Subcutaneous adipose tissue (tissue), 4 donors: ENCODE results near the gene CEACAM18. TPM values are rescaled to one million over a fixed set of nuclear protein-coding genes. Genes with fewer than 3 reads are reported as not detected.

Source experiments
- small RNA-seq: library from RNA; depleted of rRNA; stranded (forward); fragments of <200 nt; gene quantifications from one replicate; pipeline ENCODE3, GENCODE V24; 2016
- total RNA-seq, 4 donors: library from RNA; depleted of rRNA; stranded (reverse); fragments of >200 nt; gene quantifications; one replicate each; pipeline ENCODE4 v1.1.0, GENCODE V29; 2016

The CEACAM18 gene
- total RNA-seq, 4 donors from 2014 or later = not detected

Small RNAs within 50 kb of the gene (small RNA-seq; reads per million reads assigned to genes)
- gene AC020914.3 (not detected), gene AC020914.5 (not detected)

Other genes starting within 250 kb of the CEACAM18 start
- not detected for gene SIGLECL1, start 227.5 kb upstream of the CEACAM18 start, total RNA-seq
- under 1 TPM in 3 of 4 donors, not detected in 1; 0.17 to 0.82 (median 0.22) TPM for gene IGLON5, start 166.9 kb upstream of the CEACAM18 start, total RNA-seq
- 1 to 10 TPM in 1 of 4 donors, under 1 TPM in 3; 0.44 to 1.4 (median 0.61) TPM for gene VSIG10L, start 136.4 kb upstream of the CEACAM18 start, total RNA-seq
- 100 to 1,000 TPM; 116 to 444 (median 155) TPM for gene ETFB, start 112.2 kb upstream of the CEACAM18 start, total RNA-seq
- gene CLDND2, start 109.5 kb upstream of the CEACAM18 start, total RNA-seq = not detected
- gene NKG7, start 105.9 kb upstream of the CEACAM18 start, total RNA-seq = 1 to 10 TPM; 1.6 to 3.7 (median 2.7) TPM
- not detected for gene LIM2, start 90.6 kb upstream of the CEACAM18 start, total RNA-seq
- gene C19orf84, start 87.9 kb upstream of the CEACAM18 start, total RNA-seq = not detected
- gene SIGLEC10, start 60.9 kb upstream of the CEACAM18 start, total RNA-seq = 1 to 10 TPM in 2 of 4 donors, under 1 TPM in 1, not detected in 1; 0.66 to 1.8 (median 1.7) TPM
- gene SIGLEC8, start 20.1 kb upstream of the CEACAM18 start, total RNA-seq = under 1 TPM; 0.17 to 0.94 (median 0.38) TPM
- gene SIGLEC12, start 23.3 kb downstream of the CEACAM18 start, total RNA-seq = not detected
- gene SIGLEC6, start 53.1 kb downstream of the CEACAM18 start, total RNA-seq = 1 to 10 TPM in 3 of 4 donors, not detected in 1; 1.5 to 2.9 (median 2.5) TPM
- gene ZNF175, start 92.7 kb downstream of the CEACAM18 start, total RNA-seq = 10 to 100 TPM in 1 of 4 donors, 1 to 10 TPM in 3; 5.3 to 10.1 (median 7.1) TPM
- gene SIGLEC5, start 151.9 kb downstream of the CEACAM18 start, total RNA-seq = 1 to 10 TPM in 3 of 4 donors, not detected in 1; 1.3 to 3.0 (median 2.5) TPM
- gene SIGLEC14, start 168.3 kb downstream of the CEACAM18 start, total RNA-seq = 1 to 10 TPM in 2 of 4 donors, under 1 TPM in 1, not detected in 1; 0.98 to 4.6 (median 3.4) TPM
- gene SPACA6, start 214.8 kb downstream of the CEACAM18 start, total RNA-seq = 10 to 100 TPM in 1 of 4 donors, 1 to 10 TPM in 3; 2.6 to 10.8 (median 7.0) TPM
- 1 to 10 TPM in 2 of 4 donors, under 1 TPM in 1, not detected in 1; 0.51 to 5.7 (median 5.5) TPM for gene HAS1, start 245.5 kb downstream of the CEACAM18 start, total RNA-seq